GM12891 (cell line): ENCODE results near the gene GALNT13.

ENCODE experiments used
- POLR2A ChIP-seq: IDR thresholded peaks from 2 replicates; pipeline ENCODE4 v1.6.1; 2011; ENCODE audit warnings: low read depth, low read length, control low read depth
- POLR2AphosphoS5 ChIP-seq: IDR thresholded peaks from 2 replicates; pipeline ENCODE4 v1.6.1; 2011; ENCODE audit warnings: low read depth, low read length, control low read depth
- SPI1 ChIP-seq: IDR thresholded peaks from 2 replicates; pipeline ENCODE4 v1.6.1; 2011; ENCODE audit warnings: low read depth, low read length, control low read depth

GRCh38 chr2:154350911-154351310, 479.2 kb downstream of the GALNT13 start:
- no peak for TF ChIP-seq POLR2A
- TF ChIP-seq SPI1, result no peak
- TF ChIP-seq POLR2AphosphoS5, result no peak
